GM12878 (cell line): Measurements from ENCODE around the gene CHST15. TPM values are rescaled to one million over a fixed set of nuclear protein-coding genes. Genes with fewer than 3 reads are reported as not detected.

ENCODE experiments used
- ATAC-seq: fragments of 200-7000 bp; cut with Tn5 transposase; 3 replicates; pipeline ENCODE4 v1.9.1; 2020; ENCODE audit warnings: mild to moderate bottlenecking, moderate library complexity
- BruUV-seq: library from RNA; stranded (reverse); fragments of 400-500 nt; replicated peaks from 2 replicates; lab custom pipeline; 2021; lab: Mats Ljungman, UMichigan
- CTCF ChIA-PET: fragments of 300-600 bp; sonication (Branson Sonifier 250); formaldehyde crosslinking; extraction: SDS; loops from one replicate; lab custom pipeline; 2021; ENCODE audit warnings: inconsistent platforms; lab: Yijun Ruan, JAX
- POLR2A ChIA-PET: fragments of 350-600 bp; formaldehyde crosslinking; extraction: SDS; loops from one replicate; lab custom pipeline; 2021; ENCODE audit warnings: inconsistent platforms; lab: Charles Lee
- RAD21 ChIA-PET: fragments of 300-600 bp; sonication (Branson Sonifier 250); formaldehyde crosslinking; loops from one replicate; lab custom pipeline; 2023; ENCODE audit warnings: antibody characterized with exemption; ENCODE audit not compliant: unreplicated experiment; lab: Charles Lee
- SMC1A ChIA-PET: fragments of 300-600 bp; sonication (Branson Sonifier 250); formaldehyde crosslinking; loops from one replicate; lab custom pipeline; 2023; ENCODE audit not compliant: unreplicated experiment, uncharacterized antibody; lab: Charles Lee
- DNase-seq: peaks from one replicate; pipeline ENCODE4 v3.0.0-alpha.2; 2011; ENCODE audit warnings: low read depth, low spot score
- FAIRE-seq: peaks from 3 replicates; lab custom pipeline; 2011; peaks lifted over from hg19 to GRCh38; lab: Jason Lieb, UNC
- H2AFZ ChIP-seq: 2 replicates; pipeline ENCODE4 v1.6.0; 2011; ENCODE audit warnings: low read depth, low read length, control low read depth; ENCODE audit not compliant: control insufficient read depth
- H3K27ac ChIP-seq: 2 replicates; pipeline ENCODE4 v1.5.1; 2011; ENCODE audit warnings: control low read depth; ENCODE audit not compliant: control insufficient read depth, insufficient read depth
- H3K27me3 ChIP-seq, 2 experiments: replicated peaks in 1 of 2; 2 replicates each; pipeline versions ENCODE4 v1.6.0 to v1.6.1; 2011; ENCODE audit warnings: low read length in 1 of 2; ENCODE audit not compliant: control insufficient read depth in 2 of 2, insufficient read depth in 2 of 2
- H3K36me3 ChIP-seq, 2 experiments: 2 replicates each; pipeline ENCODE4 v1.5.1; 2011; ENCODE audit warnings: low read length in 1 of 2; ENCODE audit not compliant: control insufficient read depth in 2 of 2, insufficient read depth in 2 of 2
- H3K4me1 ChIP-seq: 2 replicates; pipeline ENCODE4 v1.6.1; 2011; ENCODE audit warnings: mild to moderate bottlenecking, low read length, moderate library complexity, mixed read lengths; ENCODE audit not compliant: control insufficient read depth, insufficient read depth
- H3K4me2 ChIP-seq: 2 replicates; pipeline ENCODE4 v1.6.0; 2011; ENCODE audit warnings: control low read depth; ENCODE audit not compliant: control insufficient read depth, insufficient read depth
- H3K4me3 ChIP-seq: fragments of 200-600 bp; sonication (generic); 2 replicates; pipeline ENCODE4 v1.5.1; 2016
- H3K79me2 ChIP-seq: 2 replicates; pipeline ENCODE4 v1.6.0; 2011; ENCODE audit warnings: low read length; ENCODE audit not compliant: control insufficient read depth, insufficient read depth
- H3K9ac ChIP-seq: 2 replicates; pipeline ENCODE4 v1.8.0; 2011; ENCODE audit warnings: low read length, control low read depth, mixed read lengths; ENCODE audit not compliant: control insufficient read depth, insufficient read depth
- H3K9me3 ChIP-seq: replicated peaks from 3 replicates; pipeline ENCODE4 v1.5.1; 2011; ENCODE audit warnings: mild to moderate bottlenecking, low read length; ENCODE audit not compliant: control insufficient read depth, insufficient read depth
- H4K20me1 ChIP-seq: 2 replicates; pipeline ENCODE4 v1.6.0; 2011; ENCODE audit not compliant: control insufficient read depth, insufficient read depth
- ESRRA ChIP-seq: IDR thresholded peaks from 2 replicates; pipeline ENCODE4 v1.6.1; 2012; ENCODE audit warnings: mild to moderate bottlenecking, low read length, improper control_type of control experiment
- KLF5 ChIP-seq: fragments of 450-650 bp; IDR thresholded peaks from 2 replicates; pipeline ENCODE4 v1.6.1; 2014; ENCODE audit warnings: mild to moderate bottlenecking; ENCODE audit not compliant: partially characterized antibody
- WGBS: methylation state at CpG from one replicate; pipeline ENCODE4 v1.1.6; 2016; ENCODE audit warnings: low lambda C conversion rate; ENCODE audit not compliant: insufficient replicate concordance, insufficient coverage; ENCODE audit errors: missing lambda C conversion rate; 5-methylcytosine and 5-hydroxymethylcytosine counted together
- in situ Hi-C: fragments of 300-500 bp; cut with MboI; formaldehyde crosslinking; loops from 9 replicates; pipeline ENCODE4 v1.14.3; 2018; ENCODE audit warnings: mixed read lengths
- intact Hi-C: fragments of 100-400 bp; cut with micrococcal nuclease; formaldehyde crosslinking; loops from one replicate; pipeline ENCODE4 v1.14.2; 2022; ENCODE audit not compliant: unreplicated experiment
- polyA plus RNA-seq, 11 experiments: library from polyadenylated mRNA; depleted of rRNA in 4 of 11; unstranded in 6 of 11; stranded (reverse) in 5 of 11; fragments of >200 nt; fragmentation: Nextera tagmentation in 4 of 11; fragmentation: Illumina TruSeq in 1 of 11; extraction: Ambion mirVana in 4 of 11; extraction: Trizol in 1 of 11; gene quantifications; 1 replicate in 1 of 11; 2 replicates in 10 of 11; pipeline versions ENCODE4 v1.2.1 to v1.2.3, GENCODE V29; 2011 to 2016; ENCODE audit warnings: inconsistent platforms in 2 of 11, missing spikeins in 2 of 11, low read depth in 1 of 11
- total RNA-seq, 4 experiments: library from RNA; depleted of rRNA in 3 of 4; stranded (reverse); fragments of >200 nt in 3 of 4; fragmentation: Illumina TruSeq in 1 of 4; extraction: Trizol in 1 of 4; gene quantifications; 2 replicates each; pipeline versions ENCODE4 v1.2.1 to v1.2.3, GENCODE V29; 2013 to 2021
- TF ChIP-seq, protein P1 (sequence below): IDR thresholded peaks from 2 replicates; pipeline ENCODE4 v1.6.1; 2012; ENCODE audit warnings: improper control_type of control experiment, low read depth, low read length; ENCODE audit not compliant: insufficient replicate concordance

Gene CHST15
- total and polyA plus RNA-seq, 10 of the 15 experiments (the other 5 are each of a cell fraction or from before 2014, with no cell fraction given): 0.02 to 0.53 (median 0.05) TPM; not detected in 1

DNA sequence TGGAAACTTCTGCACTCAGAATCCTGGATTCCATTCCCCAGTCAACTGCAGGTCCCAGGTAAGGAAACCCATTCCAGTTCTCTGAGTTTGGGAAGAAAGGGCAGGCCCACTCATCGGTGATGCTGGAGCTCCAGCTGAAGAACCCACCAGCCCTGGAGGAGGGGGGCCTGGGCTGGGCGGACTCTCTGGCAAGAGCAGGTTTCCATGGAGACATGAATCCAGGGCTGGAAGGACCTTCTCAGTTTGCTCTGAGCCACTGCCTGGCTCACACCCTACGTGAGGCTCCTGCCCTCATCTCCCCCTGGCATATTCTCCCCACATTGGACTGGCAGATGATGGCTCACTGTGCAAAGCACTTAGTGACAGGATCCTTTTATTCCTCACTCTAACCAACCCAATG is 128.4 kb downstream of the CHST15 start:
- no peak overlapping the region for H3K9ac ChIP-seq
- no peaks in the 10 kb centered on the region for H3K4me1 ChIP-seq
- no TSS peak for BruUV-seq
- H2AFZ ChIP-seq: no peak overlapping the region
- H3K27ac ChIP-seq: no peak overlapping the region
- no peaks in the 10 kb centered on the region for H3K79me2 ChIP-seq
- CTCF ChIA-PET: interaction anchor here (1.1 to 10.5 kb wide), 4 partner anchors 30 to 382 kb away, joined by 3 to 133 read pairs (median 4); no protein-coding TSS in a partner anchor
- ATAC-seq: no peak
- TF ChIP-seq ESRRA (no peak), KLF5 (no peak)
- TF ChIP-seq, protein P1, sequence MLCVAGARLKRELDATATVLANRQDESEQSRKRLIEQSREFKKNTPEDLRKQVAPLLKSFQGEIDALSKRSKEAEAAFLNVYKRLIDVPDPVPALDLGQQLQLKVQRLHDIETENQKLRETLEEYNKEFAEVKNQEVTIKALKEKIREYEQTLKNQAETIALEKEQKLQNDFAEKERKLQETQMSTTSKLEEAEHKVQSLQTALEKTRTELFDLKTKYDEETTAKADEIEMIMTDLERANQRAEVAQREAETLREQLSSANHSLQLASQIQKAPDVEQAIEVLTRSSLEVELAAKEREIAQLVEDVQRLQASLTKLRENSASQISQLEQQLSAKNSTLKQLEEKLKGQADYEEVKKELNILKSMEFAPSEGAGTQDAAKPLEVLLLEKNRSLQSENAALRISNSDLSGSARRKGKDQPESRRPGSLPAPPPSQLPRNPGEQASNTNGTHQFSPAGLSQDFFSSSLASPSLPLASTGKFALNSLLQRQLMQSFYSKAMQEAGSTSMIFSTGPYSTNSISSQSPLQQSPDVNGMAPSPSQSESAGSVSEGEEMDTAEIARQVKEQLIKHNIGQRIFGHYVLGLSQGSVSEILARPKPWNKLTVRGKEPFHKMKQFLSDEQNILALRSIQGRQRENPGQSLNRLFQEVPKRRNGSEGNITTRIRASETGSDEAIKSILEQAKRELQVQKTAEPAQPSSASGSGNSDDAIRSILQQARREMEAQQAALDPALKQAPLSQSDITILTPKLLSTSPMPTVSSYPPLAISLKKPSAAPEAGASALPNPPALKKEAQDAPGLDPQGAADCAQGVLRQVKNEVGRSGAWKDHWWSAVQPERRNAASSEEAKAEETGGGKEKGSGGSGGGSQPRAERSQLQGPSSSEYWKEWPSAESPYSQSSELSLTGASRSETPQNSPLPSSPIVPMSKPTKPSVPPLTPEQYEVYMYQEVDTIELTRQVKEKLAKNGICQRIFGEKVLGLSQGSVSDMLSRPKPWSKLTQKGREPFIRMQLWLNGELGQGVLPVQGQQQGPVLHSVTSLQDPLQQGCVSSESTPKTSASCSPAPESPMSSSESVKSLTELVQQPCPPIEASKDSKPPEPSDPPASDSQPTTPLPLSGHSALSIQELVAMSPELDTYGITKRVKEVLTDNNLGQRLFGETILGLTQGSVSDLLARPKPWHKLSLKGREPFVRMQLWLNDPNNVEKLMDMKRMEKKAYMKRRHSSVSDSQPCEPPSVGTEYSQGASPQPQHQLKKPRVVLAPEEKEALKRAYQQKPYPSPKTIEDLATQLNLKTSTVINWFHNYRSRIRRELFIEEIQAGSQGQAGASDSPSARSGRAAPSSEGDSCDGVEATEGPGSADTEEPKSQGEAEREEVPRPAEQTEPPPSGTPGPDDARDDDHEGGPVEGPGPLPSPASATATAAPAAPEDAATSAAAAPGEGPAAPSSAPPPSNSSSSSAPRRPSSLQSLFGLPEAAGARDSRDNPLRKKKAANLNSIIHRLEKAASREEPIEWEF: no peak
- no peak overlapping the region for H3K4me2 ChIP-seq
- in situ Hi-C loops: loop anchor here (5.0 kb wide), 2 partner anchors 383 to 833 kb away; no protein-coding TSS in a partner anchor
- no peak overlapping the region for H3K4me3 ChIP-seq
- no peaks in the 10 kb centered on the region for H3K36me3 ChIP-seq
- FAIRE-seq: no peak
- no peaks in the 10 kb centered on the region for H3K9me3 ChIP-seq
- POLR2A ChIA-PET: no interaction called here
- RAD21 ChIA-PET: interaction anchor here (1.0 to 4.4 kb wide), 4 partner anchors 10 to 384 kb away, joined by 3 to 30 read pairs (median 13); no protein-coding TSS in a partner anchor
- intact Hi-C loops: loop anchor here (5.0 to 10.0 kb wide), 2 partner anchors 220 to 923 kb away; no protein-coding TSS in a partner anchor
- H4K20me1 ChIP-seq: no peaks in the 10 kb centered on the region
- no peak for DNase-seq
- WGBS: 30% methylated on average over 3 of the region's 3 CpGs
- H3K27me3 ChIP-seq: no peaks in the 10 kb centered on the region
- SMC1A ChIA-PET: interaction anchor here (0.8 to 4.2 kb wide), 3 partner anchors 383 to 681 kb away, joined by 3 to 24 read pairs (median 13); no protein-coding TSS in a partner anchor
